Pancreas (tissue), 10 donors: ENCODE measurements around the gene PIMREG. TPM values are rescaled to one million over a fixed set of nuclear protein-coding genes. Genes with fewer than 3 reads are reported as not detected.
"Not testable (repeated sequence)": the region's sequence is repeated elsewhere in the genome, so short reads cannot be mapped to it uniquely, and the experiment has no call there.

Experiments
- ATAC-seq, 4 donors: fragments of 200-7000 bp; cut with Tn5 transposase; one replicate each; pipeline versions ENCODE4 v1.8.0 to v1.9.1; 2020; ENCODE audit warnings: mild to moderate bottlenecking in 4 of 4, moderate library complexity in 4 of 4
- DNase-seq, 6 donors: peaks; one replicate each; pipeline ENCODE4 v3.0.0-alpha.2; 2020
- FAIRE-seq: peaks from 2 replicates; lab custom pipeline; 2012; peaks lifted over from hg19 to GRCh38; lab: Jason Lieb, UNC
- H3K27ac ChIP-seq, 4 donors: fragments of 200-600 bp; sonication (generic); 1 replicate in 3 of 4; 2 replicates in 1 of 4; pipeline versions ENCODE4 v1.5.0 to v1.8.0; 2020
- H3K27me3 ChIP-seq, 4 donors: fragments of 200-600 bp; one replicate each; pipeline ENCODE4 v1.8.0; 2021
- H3K36me3 ChIP-seq, 3 donors: fragments of 200-600 bp; sonication (generic) in 1 of 3; one replicate each; pipeline versions ENCODE4 v1.5.0 to v1.8.0; 2020 to 2021
- H3K4me1 ChIP-seq, 3 donors: fragments of 200-600 bp; one replicate each; pipeline ENCODE4 v1.8.0; 2021
- H3K4me3 ChIP-seq, 4 donors: fragments of 200-600 bp; sonication (generic) in 2 of 4; one replicate each; pipeline versions ENCODE4 v1.5.0 to v1.8.0; 2020 to 2021
- H3K9me3 ChIP-seq, 4 donors: fragments of 200-600 bp; one replicate each; pipeline ENCODE4 v1.8.0; 2021
- WGBS, 2 donors: extraction: QIAGEN DNeasy Blood & Tissue Kit; methylation state at CpG; one replicate each; pipeline ENCODE4 v1.1.7; 2013; 5-methylcytosine and 5-hydroxymethylcytosine counted together
- intact Hi-C, 3 donors: fragments of 100-400 bp; cut with DNase I; formaldehyde crosslinking; loops; one replicate each; pipeline versions ENCODE4 v1.11.1 to v1.14.2; 2022
- polyA plus RNA-seq, 2 donors: library from polyadenylated mRNA; stranded (reverse); fragments of 200-250 nt; gene quantifications; one replicate each; pipeline ENCODE4 v1.2.3, GENCODE V29; 2013
- total RNA-seq, 6 donors: library from RNA; stranded (reverse); fragmentation: NEBNext Ultra II Directional in 4 of 6; extraction: Animal tissue kit (Norgen Biotek cat#: 25700) in 4 of 6; gene quantifications; one replicate each; pipeline versions ENCODE4 v1.2.1 to v1.2.4, GENCODE V29; 2021 to 2023
- TF ChIP-seq, protein P1 (sequence below), 4 donors: fragments of 200-600 bp; sonication (generic) in 3 of 4; IDR thresholded peaks; one replicate each; pipeline versions ENCODE4 v1.5.0 to v1.8.0; 2021; ENCODE audit warnings: antibody characterized with exemption in 4 of 4
- donor health status: healthy with polysubstance abuse.
- donor health status: DM: no; HTN: no; CAD: no; lungs with moderate emphysema.
- donor health status: DM: no; HTN: no; CAD: no.
- donor health status: control.
- donor health status: control.
- donor health status: Bipolar disorder and iron deficiency.
- donor health status: DM: yes; HTN: yes; CAD: no.
- donor health status: DM: no; HTN: no; CAD: no.
- donor health status: DM: no; HTN: no; CAD: no.
- donor health status: DM: yes; HTN: yes; CAD: no.

Gene PIMREG
- total and polyA plus RNA-seq, 8 donors, result 0.09 to 0.50 (median 0.14) TPM; not detected in 4

DNA sequence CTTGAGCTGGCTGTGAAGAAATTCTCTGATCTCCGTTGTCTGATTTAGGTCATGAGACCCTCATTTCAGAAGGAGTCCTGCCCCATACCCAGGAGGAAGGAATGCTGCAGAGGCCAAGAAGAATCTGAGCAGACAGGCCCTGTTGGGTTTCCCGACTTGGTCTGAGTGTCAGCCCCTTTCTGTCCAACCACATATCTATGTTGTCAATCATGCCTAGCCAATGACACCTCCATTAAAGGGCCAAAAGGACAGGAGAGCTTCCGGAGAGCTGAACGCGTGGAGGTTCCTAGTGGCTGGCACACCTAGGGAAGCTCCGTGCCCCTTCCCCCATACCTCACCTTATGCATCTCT lies 37.8 kb downstream of the PIMREG start:
- WGBS, 2 donors, result 79 to 87% methylated on average over 6 of the region's 6 CpGs
- ATAC-seq (no peak), DNase-seq (no peak), FAIRE-seq (no peak)
- no peak overlapping the region for H3K4me3 ChIP-seq
- intact Hi-C loops, result no loop called here
- no peak overlapping the region for H3K27ac ChIP-seq
- no peaks in the 10 kb centered on the region for H3K4me1 ChIP-seq
- no peaks in the 10 kb centered on the region for H3K36me3 ChIP-seq
- no peaks in the 10 kb centered on the region for H3K27me3 ChIP-seq
- no peaks in the 10 kb centered on the region for H3K9me3 ChIP-seq
- TF ChIP-seq, protein P1, sequence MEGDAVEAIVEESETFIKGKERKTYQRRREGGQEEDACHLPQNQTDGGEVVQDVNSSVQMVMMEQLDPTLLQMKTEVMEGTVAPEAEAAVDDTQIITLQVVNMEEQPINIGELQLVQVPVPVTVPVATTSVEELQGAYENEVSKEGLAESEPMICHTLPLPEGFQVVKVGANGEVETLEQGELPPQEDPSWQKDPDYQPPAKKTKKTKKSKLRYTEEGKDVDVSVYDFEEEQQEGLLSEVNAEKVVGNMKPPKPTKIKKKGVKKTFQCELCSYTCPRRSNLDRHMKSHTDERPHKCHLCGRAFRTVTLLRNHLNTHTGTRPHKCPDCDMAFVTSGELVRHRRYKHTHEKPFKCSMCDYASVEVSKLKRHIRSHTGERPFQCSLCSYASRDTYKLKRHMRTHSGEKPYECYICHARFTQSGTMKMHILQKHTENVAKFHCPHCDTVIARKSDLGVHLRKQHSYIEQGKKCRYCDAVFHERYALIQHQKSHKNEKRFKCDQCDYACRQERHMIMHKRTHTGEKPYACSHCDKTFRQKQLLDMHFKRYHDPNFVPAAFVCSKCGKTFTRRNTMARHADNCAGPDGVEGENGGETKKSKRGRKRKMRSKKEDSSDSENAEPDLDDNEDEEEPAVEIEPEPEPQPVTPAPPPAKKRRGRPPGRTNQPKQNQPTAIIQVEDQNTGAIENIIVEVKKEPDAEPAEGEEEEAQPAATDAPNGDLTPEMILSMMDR (IDR thresholded peaks at IDR 0.05), result no peak

DNA sequence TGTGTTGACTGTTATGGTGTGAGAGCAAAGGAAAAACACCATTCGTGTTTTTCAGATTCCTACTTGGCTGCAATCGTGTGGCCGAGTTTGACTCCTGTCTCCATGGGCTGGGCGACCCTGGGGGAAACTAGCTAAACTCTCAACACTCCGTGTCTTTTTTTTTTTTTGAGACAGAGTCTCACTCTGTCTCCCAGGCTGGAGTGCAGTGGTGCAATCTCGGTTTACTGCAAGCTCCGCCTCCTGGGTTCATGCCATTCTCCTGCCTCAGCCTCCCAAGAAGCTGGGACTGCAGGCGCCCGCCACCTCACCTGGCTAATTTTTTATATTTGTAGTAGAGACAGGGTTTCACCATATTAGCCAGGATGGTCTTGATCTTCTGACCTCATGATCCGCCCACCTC lies 38.5 kb downstream of the PIMREG start:
- H3K27me3 ChIP-seq, H3K27ac ChIP-seq, intact Hi-C loops, DNase-seq, FAIRE-seq, H3K9me3 ChIP-seq, ATAC-seq, H3K4me3 ChIP-seq, H3K4me1 ChIP-seq, H3K36me3 ChIP-seq: not testable (repeated sequence)
- WGBS, 2 donors, result 79 to 80% methylated on average over 10 of the region's 10 CpGs

DNA sequence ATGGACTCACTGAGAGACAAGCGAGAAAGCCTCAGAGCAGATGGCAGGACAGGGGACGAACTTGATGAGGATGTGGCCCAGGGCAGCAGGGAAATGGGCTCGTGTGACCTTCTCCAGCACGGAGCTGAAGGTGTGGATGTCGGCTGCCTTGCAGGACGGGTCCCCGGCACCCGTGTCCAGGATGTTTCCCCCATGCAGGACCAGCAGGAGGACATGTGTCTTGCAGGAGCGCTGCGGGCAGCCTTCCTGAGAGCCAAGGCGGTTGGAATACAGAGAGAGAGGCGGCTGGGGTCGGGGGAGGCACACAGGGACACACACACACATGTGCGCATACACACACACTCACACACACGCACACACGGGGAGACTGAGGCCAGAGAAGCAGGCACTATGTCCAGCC lies 39.3 kb downstream of the PIMREG start:
- WGBS, 2 donors, result 78 to 88% methylated on average over 16 of the region's 16 CpGs
- intact Hi-C loops, result no loop called here
- H3K4me1 ChIP-seq, result no peaks in the 10 kb centered on the region
- no peaks in the 10 kb centered on the region for H3K36me3 ChIP-seq
- TF ChIP-seq, protein P1 (IDR thresholded peaks at IDR 0.05), result no peak
- DNase-seq (no peak), FAIRE-seq (no peak), ATAC-seq (no peak)
- H3K27me3 ChIP-seq, result no peaks in the 10 kb centered on the region
- H3K27ac ChIP-seq, result no peak overlapping the region
- H3K9me3 ChIP-seq, result no peaks in the 10 kb centered on the region
- H3K4me3 ChIP-seq, result no peak overlapping the region

DNA sequence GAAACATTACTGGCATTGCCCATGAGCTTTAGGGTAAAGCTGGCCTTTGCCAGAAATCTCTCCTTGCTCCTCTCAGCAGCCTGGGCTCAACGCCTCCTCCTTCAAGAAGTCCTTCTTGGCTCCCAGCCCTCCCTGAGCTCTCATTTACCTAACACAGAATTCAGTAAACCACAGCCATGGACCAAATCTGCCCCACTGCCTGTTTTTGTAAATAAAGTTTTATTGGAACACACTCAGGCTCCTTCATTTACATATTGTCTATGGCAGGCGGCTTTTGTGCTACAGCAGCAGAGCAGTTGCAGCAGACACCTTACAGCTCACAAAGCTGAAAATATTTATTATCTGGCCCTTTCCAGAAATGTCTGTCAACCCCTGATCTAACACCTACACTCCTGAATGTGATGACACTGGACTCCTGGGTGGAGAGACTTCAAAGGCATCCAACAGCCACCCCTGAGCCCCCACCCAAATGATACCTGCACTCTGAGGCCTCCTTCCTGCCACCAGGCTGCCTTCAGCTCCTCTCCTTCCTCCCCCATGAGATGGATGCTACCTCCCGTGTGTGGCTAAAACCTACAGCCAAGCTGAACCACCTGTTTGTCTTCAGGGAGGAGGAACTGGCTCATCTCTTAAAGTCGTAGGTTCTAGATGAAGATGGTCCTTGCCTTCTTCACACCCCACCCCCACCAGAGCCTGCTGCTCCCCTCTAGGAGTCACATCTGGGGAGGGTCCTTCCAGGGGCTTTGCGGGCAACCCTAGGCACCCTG lies 41.6 kb downstream of the PIMREG start:
- TF ChIP-seq, protein P1 (IDR thresholded peaks at IDR 0.05), result no peak
- Histone ChIP-seq H3K36me3 (no peaks in the 10 kb centered on the region), H3K27me3 (no peaks in the 10 kb centered on the region), H3K27ac (no peak overlapping the region), H3K9me3 (no peaks in the 10 kb centered on the region), H3K4me3 (no peak overlapping the region), H3K4me1 (no peaks in the 10 kb centered on the region)
- FAIRE-seq (no peak), ATAC-seq (no peak), DNase-seq (no peak)
- WGBS, 2 donors, result 82 to 85% methylated on average over 5 of the region's 5 CpGs
- intact Hi-C loops, result no loop called here

DNA sequence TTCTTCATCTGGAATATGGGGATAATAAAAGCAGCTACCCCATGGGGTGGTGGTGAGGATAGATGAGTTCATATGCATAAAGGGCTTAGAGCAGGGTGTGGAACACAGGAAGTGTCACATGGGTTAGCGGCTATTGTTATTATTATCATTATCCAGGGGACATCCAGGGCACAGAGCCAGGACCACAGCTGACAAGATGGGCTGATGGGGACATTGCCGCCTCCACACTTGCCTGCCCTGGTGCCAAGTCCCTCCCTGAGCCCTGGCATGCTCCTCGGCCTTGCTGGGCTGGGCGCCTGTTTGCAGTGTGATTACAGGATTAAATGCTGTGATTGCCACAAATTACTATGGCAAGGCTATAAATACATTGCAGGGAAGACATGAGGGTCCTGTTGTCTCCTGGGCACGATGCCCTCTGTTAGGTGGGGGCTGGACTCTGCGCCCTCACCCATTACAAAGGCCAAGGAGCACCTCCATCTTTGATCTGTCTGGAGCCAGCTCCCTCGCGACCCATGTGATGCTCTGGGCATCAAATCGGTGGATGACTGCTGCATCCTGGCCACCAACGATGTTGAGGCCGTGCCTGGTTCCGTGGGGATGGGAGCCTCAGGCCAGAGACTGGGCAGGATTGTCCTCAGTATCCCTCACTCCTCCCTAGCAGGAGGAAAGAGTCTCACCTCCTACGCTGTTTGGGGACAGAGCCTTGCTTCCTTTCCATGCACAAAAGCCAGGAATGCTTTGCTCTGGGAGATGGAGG lies 43.2 kb downstream of the PIMREG start:
- no peak for FAIRE-seq
- H3K27me3 ChIP-seq, result no peaks in the 10 kb centered on the region
- intact Hi-C loops, result no loop called here

More for the DNA sequence above, 43.2 kb downstream of the PIMREG start:
- no peak overlapping the region for H3K4me3 ChIP-seq
- H3K4me1 ChIP-seq, result no peaks in the 10 kb centered on the region
- DNase-seq (peak in 1 of 6 donors; percentile 24), ATAC-seq (no peak)
- no peaks in the 10 kb centered on the region for H3K9me3 ChIP-seq
- no peak overlapping the region for H3K27ac ChIP-seq
- no peaks in the 10 kb centered on the region for H3K36me3 ChIP-seq
- WGBS, 2 donors, result 64 to 75% methylated on average over 13 of the region's 13 CpGs
- TF ChIP-seq, protein P1 (IDR thresholded peaks at IDR 0.05), result no peak
